DND-41 (cell line): ENCODE data around the gene VWA5B1.

ENCODE experiments used
- ATAC-seq: fragments of 200-7000 bp; cut with Tn5 transposase; 3 replicates; pipeline ENCODE4 v1.9.1; 2021; ENCODE audit warnings: low read depth; ENCODE audit not compliant: insufficient read depth
- DNase-seq: peaks from one replicate; pipeline ENCODE4 v3.0.0-alpha.2; 2020
- H2AFZ ChIP-seq: 2 replicates; pipeline ENCODE4 v1.6.0; 2012; ENCODE audit warnings: low read depth, low read length
- H3K27ac ChIP-seq: 2 replicates; pipeline ENCODE4 v1.5.1; 2012; ENCODE audit warnings: low read length, inconsistent platforms
- H3K27me3 ChIP-seq: fragments of 200-600 bp; sonication (generic); 2 replicates; pipeline ENCODE4 v1.6.0; 2012; ENCODE audit warnings: low read length, mild to moderate bottlenecking, inconsistent platforms; ENCODE audit not compliant: insufficient read depth, poor library complexity
- H3K36me3 ChIP-seq: 2 replicates; pipeline ENCODE4 v1.5.1; 2012; ENCODE audit warnings: low read length, inconsistent platforms; ENCODE audit not compliant: insufficient read depth
- H3K4me1 ChIP-seq: 2 replicates; pipeline ENCODE4 v1.5.1; 2012; ENCODE audit warnings: mild to moderate bottlenecking, low read length; ENCODE audit not compliant: insufficient read depth
- H3K4me2 ChIP-seq: 2 replicates; pipeline ENCODE4 v1.6.0; 2012; ENCODE audit warnings: mild to moderate bottlenecking, moderate library complexity, low read length, inconsistent platforms; ENCODE audit not compliant: insufficient read depth
- H3K4me3 ChIP-seq, 2 experiments: fragments of 200-600 bp in 1 of 2; shearing (Covaris generic) in 1 of 2; 2 replicates each; pipeline ENCODE4 v1.5.1; 2012 to 2016; ENCODE audit warnings: inconsistent platforms in 2 of 2, low read length in 2 of 2, mild to moderate bottlenecking in 2 of 2, low read depth in 1 of 2, moderate library complexity in 1 of 2
- H3K79me2 ChIP-seq: 2 replicates; pipeline ENCODE4 v1.6.0; 2012; ENCODE audit warnings: low read length, inconsistent platforms; ENCODE audit not compliant: insufficient read depth
- H3K9ac ChIP-seq: 2 replicates; pipeline ENCODE4 v1.6.0; 2012; ENCODE audit warnings: low read depth, mild to moderate bottlenecking, inconsistent platforms, low read length, moderate library complexity
- H3K9me3 ChIP-seq: 2 replicates; pipeline ENCODE4 v1.5.1; 2012; ENCODE audit warnings: low read length, moderate library complexity, mild to moderate bottlenecking, inconsistent platforms; ENCODE audit not compliant: insufficient read depth, severe bottlenecking
- H4K20me1 ChIP-seq: 2 replicates; pipeline ENCODE4 v1.6.0; 2012; ENCODE audit warnings: low read length; ENCODE audit not compliant: insufficient read depth
- CTCF ChIP-seq: IDR thresholded peaks from 2 replicates; pipeline ENCODE4 v1.5.1; 2012; ENCODE audit warnings: borderline replicate concordance, low read length, moderate library complexity, mild to moderate bottlenecking; ENCODE audit not compliant: poor library complexity, severe bottlenecking; ENCODE audit errors: extremely low read depth
- EZH2 ChIP-seq: IDR thresholded peaks from 3 replicates; pipeline ENCODE4 v1.6.1; 2012; ENCODE audit warnings: borderline replicate concordance, low read depth, mild to moderate bottlenecking, moderate library complexity, low read length, inconsistent platforms; ENCODE audit not compliant: severe bottlenecking

The VWA5B1 gene

GRCh38 chr1:20365421-20366055 lies 74.9 kb downstream of the VWA5B1 start:
- H3K27ac ChIP-seq = no peak overlapping the region
- H2AFZ ChIP-seq = no peak overlapping the region
- no peak overlapping the region for H3K9ac ChIP-seq
- H3K36me3 ChIP-seq = no peaks in the 10 kb centered on the region
- DNase-seq = no peak
- no peaks in the 10 kb centered on the region for H3K27me3 ChIP-seq
- ATAC-seq = no peak
- no peak overlapping the region for H3K4me2 ChIP-seq
- no peaks in the 10 kb centered on the region for H3K79me2 ChIP-seq
- H3K4me1 ChIP-seq = no peaks in the 10 kb centered on the region
- H4K20me1 ChIP-seq = peaks cover 5% of the 10 kb centered on the region; the same call in 1 of the 2 replicates
- TF ChIP-seq EZH2 (no peak), CTCF (no peak)
- no peaks in the 10 kb centered on the region for H3K9me3 ChIP-seq
- H3K4me3 ChIP-seq = no peak overlapping the region

GRCh38 chr1:20366056-20366462 lies 75.4 kb downstream of the VWA5B1 start:
- Histone ChIP-seq H3K9ac (no peak overlapping the region), H3K4me2 (no peak overlapping the region), H3K4me1 (no peaks in the 10 kb centered on the region), H3K9me3 (no peaks in the 10 kb centered on the region), H4K20me1 (peaks cover 5% of the 10 kb centered on the region; the same call in 1 of the 2 replicates), H3K79me2 (no peaks in the 10 kb centered on the region), H3K27ac (no peak overlapping the region), H2AFZ (no peak overlapping the region), H3K27me3 (no peaks in the 10 kb centered on the region), H3K36me3 (no peaks in the 10 kb centered on the region), H3K4me3 (no peak overlapping the region)
- ATAC-seq = no peak
- TF ChIP-seq CTCF = no peak
- TF ChIP-seq EZH2 = no peak
- DNase-seq = no peak

GRCh38 chr1:20366463-20367115 lies 75.9 kb downstream of the VWA5B1 start:
- ATAC-seq = no peak
- Histone ChIP-seq H2AFZ (no peak overlapping the region), H4K20me1 (peaks cover 1% of the 10 kb centered on the region; the same call in 1 of the 2 replicates), H3K9ac (no peak overlapping the region), H3K27ac (no peak overlapping the region), H3K4me2 (no peak overlapping the region), H3K9me3 (no peaks in the 10 kb centered on the region), H3K27me3 (no peaks in the 10 kb centered on the region), H3K36me3 (no peaks in the 10 kb centered on the region), H3K79me2 (no peaks in the 10 kb centered on the region), H3K4me3 (no peak overlapping the region), H3K4me1 (no peaks in the 10 kb centered on the region)
- no peak for TF ChIP-seq CTCF
- TF ChIP-seq EZH2 = no peak
- DNase-seq = no peak
